Left ventricle myocardium superior (tissue), 1 donor: ENCODE measurements around the gene HYCC2. TPM values are rescaled to one million over a fixed set of nuclear protein-coding genes. Genes with fewer than 3 reads are reported as not detected.

Experiments
- ATAC-seq: fragments of 200-7000 bp; cut with Tn5 transposase; one replicate; pipeline ENCODE4 v1.9.1; 2020; ENCODE audit warnings: mild to moderate bottlenecking, moderate library complexity
- DNase-seq: peaks from one replicate; pipeline ENCODE4 v3.0.0-alpha.2; 2020
- intact Hi-C: fragments of 100-400 bp; cut with micrococcal nuclease; formaldehyde crosslinking; loops from one replicate; pipeline ENCODE4 v1.11.0; 2022
- long read RNA-seq: library from polyadenylated mRNA; unstranded; transcript quantifications from one replicate; pipeline ENCODE4 v2.0.0, GENCODE V29; 2021
- total RNA-seq: library from RNA; stranded (reverse); fragmentation: NEBNext Ultra II Directional; extraction: Animal tissue kit (Norgen Biotek cat#: 25700); gene quantifications from one replicate; pipeline ENCODE4 v1.2.1, GENCODE V29; 2021
- donor health status: DM: no; HTN: yes; CAD: no; lungs with severe emphysema.

HYCC2 gene
- 12.7 TPM for total RNA-seq
- long read RNA-seq, full-length matches to known transcripts: 1 of 18 reads
- long read RNA-seq, partial matches to known transcripts: 3 of 18 reads
- long read RNA-seq, other reads (novel, unspliced or antisense): 14 of 18 reads

- peak; percentile 99 for ATAC-seq
- intact Hi-C loops: no loop called here
- DNase-seq: peak; percentile 93
Measured at GRCh38 chr2:201071479-201072200, at the start of gene HYCC2, which contains the start of gene NDUFB3. HYCC2 (minus strand) TSS chr2:201071671; CDS start chr2:201024009, 47,662 bp downstream. NDUFB3 (plus strand) TSS chr2:201072001; CDS start chr2:201078883, 6,882 bp downstream.

DNA sequence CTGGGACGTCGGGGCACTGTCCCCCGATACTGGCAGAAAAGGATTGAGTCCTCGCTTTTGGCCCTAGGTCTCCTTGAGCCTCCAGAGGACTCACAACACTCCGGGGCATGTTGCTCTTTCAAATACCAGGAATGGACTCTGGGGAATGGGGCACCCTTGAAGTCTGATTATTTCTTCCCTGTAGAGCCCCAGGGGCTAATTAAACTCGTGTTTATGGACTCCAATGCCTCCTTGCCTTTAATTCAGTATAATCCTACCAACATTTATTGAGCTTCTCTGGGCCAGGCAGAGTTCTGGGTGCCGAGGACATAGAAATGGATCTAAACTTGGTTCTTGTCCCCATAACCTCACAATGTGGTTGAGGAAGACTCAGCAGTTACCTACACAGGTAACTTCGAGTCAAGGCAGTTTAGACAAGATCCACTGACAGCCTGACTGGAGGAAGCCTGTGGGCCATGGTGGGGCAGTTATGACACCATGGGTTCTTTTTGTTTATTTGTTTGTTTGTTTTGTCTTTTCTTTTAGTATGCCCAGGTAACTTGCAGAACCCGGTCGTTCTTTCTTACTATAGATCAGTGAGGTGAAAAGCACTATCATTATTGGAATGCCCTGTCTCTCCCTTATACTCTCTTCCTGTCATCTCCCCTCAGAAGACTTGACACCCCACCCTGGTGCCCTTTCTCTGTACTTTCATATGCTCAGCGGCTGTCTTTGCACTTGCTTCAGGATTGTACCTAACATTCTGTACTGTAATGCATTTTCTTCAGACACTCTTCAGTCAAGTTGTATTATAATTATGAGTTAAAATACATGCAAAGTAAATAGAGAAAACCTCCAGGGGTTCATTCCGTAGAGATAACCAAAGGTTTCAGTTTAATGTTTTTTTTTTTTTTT, 47.7 kb upstream of the HYCC2 start:
- DNase-seq: no peak
- intact Hi-C loops: loop anchor here (10.0 kb wide), 1 partner anchor 46 kb away; no protein-coding TSS in a partner anchor
- peak; percentile 22 for ATAC-seq

DNA sequence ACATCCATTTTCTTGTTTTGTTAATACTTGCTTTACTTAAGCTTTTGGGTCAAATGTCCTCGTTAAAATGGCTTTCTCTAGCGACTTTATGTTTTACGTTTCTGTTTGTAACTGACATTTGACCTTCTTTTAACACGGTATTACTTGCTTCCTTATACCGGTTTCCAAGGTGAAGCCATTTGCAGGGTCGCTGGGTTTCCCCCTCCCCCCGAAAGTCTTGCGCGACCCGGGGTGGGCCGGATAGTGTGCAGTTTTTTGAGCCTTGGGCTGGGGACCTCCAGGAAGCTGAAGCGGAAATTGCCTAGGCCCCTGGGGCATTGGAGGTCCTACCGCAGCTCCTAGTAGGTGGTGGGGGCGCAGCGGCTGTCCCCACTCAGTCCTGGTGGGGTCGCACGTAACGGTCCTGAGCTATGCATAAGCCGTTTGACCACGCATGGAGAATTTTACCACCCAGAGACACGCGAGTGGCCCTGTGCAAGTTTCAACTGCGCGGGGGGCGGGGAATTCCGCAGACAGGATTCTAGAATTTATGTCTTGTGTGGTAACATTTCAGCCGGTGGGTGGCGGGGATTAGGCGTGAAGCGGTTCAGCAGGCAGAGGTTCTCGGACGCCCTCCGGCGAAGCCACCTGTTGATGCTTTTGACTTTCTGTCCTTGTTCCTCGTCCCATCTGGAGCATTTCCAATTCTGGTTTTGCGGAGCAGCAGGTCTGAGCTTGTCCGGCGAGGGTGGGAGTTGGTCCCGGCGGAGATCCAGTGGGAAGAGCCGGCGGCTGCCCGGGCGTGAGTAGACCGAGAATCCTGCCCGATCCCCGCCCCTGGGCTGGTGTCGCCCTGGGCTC, 46.9 kb upstream of the HYCC2 start:
- ATAC-seq (peak; percentile 58), DNase-seq (peak; percentile 93)
- intact Hi-C loops: loop anchor here (10.0 kb wide), 1 partner anchor 46 kb away; no protein-coding TSS in a partner anchor

GRCh38 chr2:201117735-201118094, 46.2 kb upstream of the HYCC2 start:
- intact Hi-C loops: loop anchor here (10.0 kb wide), 1 partner anchor 47 kb away; no protein-coding TSS in a partner anchor
- DNase-seq (peak; percentile 49), ATAC-seq (peak; percentile 1)

- intact Hi-C loops: loop anchor here (10.0 kb wide), 1 partner anchor 48 kb away; no protein-coding TSS in a partner anchor
- DNase-seq: peak; percentile 77
- peak; percentile 39 for ATAC-seq
Measured at GRCh38 chr2:201116959-201117734, 45.7 kb upstream of the HYCC2 start.

GRCh38 chr2:201116115-201116958, 44.9 kb upstream of the HYCC2 start, which contains the start of gene CFLAR:
CFLAR (plus strand) TSS chr2:201116164; CDS start chr2:201129866, 13,702 bp downstream.
- DNase-seq: peak; percentile 82
- intact Hi-C loops: loop anchor here (10.0 kb wide), 1 partner anchor 48 kb away; no protein-coding TSS in a partner anchor
- ATAC-seq: peak; percentile 61

DNA sequence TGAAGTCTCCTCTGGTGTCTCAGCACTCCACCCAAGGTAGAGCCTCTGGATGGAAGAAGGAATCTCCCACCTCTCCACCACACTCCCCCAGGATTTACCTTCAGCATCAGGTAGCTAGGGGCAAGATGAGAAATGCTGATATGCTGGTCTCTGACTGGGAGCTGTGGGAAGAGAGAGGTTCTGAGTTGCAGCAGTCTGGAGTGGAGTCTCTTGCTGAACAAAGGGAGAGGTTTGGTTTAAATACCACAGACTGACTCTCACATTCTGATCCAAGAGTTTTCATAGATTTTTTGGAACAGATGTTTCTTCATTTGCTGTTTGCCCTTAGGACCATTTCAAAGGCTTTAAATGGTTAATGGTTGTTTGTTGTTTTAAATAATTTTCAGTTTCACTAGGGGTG, 43.4 kb upstream of the HYCC2 start:
- intact Hi-C loops: loop anchor here (10.0 kb wide), 1 partner anchor 50 kb away; no protein-coding TSS in a partner anchor
- no peak for DNase-seq
- ATAC-seq: no peak

GRCh38 chr2:201114350-201114749, 42.9 kb upstream of the HYCC2 start:
- no peak for DNase-seq
- intact Hi-C loops: loop anchor here (10.0 kb wide), 1 partner anchor 50 kb away; no protein-coding TSS in a partner anchor
- ATAC-seq: no peak

GRCh38 chr2:201111096-201111495, 39.6 kb upstream of the HYCC2 start:
- ATAC-seq (no peak), DNase-seq (no peak)
- intact Hi-C loops: loop anchor here (10.0 kb wide), 1 partner anchor 54 kb away; no protein-coding TSS in a partner anchor

DNA sequence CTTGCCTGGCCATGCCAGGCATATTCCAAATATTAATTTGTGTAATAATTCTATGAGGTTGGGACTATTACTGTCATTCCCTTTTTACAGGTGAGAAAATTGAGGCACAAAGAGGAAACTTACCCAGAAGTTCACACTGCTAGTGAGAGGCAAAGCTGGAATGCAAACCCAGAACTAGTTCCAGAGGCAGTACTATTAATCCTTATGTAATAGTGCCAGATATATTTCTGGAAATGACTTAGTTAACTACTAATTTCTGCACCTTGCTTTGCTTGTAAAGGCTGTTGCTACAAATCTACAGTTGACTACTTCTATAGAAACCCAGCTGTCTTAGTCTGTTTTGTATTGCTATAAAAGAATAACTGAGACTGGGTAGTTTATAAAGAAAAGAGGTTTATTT, 39.1 kb upstream of the HYCC2 start:
- ATAC-seq: no peak
- intact Hi-C loops: loop anchor here (10.0 kb wide), 1 partner anchor 54 kb away; no protein-coding TSS in a partner anchor
- no peak for DNase-seq

DNA sequence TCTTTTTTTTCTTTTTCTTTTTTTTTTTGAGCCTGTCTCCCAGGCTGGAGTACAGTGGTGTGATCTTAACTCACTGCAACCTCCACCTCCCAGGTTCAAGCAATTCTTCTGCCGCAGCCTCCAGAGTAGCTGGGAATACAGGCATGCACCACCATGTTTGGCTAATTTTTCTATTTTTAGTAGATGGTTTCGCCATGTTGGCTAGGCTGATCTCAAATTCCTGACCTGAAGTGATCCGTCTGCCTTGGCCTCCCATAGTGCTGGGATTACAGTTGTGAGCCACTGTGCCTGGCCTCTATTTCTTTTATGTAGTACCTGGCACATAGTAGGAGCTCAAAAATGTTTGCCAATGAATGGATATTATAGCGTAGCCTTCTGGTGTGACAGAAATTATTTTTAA, 37.7 kb upstream of the HYCC2 start:
- DNase-seq: no peak
- ATAC-seq: peak; percentile 17
- intact Hi-C loops: no loop called here

- no peak for DNase-seq
- no peak for ATAC-seq
- intact Hi-C loops: no loop called here
Measured at GRCh38 chr2:201108341-201108740, 36.9 kb upstream of the HYCC2 start.

GRCh38 chr2:201107624-201108023, 36.2 kb upstream of the HYCC2 start:
- intact Hi-C loops: no loop called here
- ATAC-seq: no peak
- no peak for DNase-seq

DNA sequence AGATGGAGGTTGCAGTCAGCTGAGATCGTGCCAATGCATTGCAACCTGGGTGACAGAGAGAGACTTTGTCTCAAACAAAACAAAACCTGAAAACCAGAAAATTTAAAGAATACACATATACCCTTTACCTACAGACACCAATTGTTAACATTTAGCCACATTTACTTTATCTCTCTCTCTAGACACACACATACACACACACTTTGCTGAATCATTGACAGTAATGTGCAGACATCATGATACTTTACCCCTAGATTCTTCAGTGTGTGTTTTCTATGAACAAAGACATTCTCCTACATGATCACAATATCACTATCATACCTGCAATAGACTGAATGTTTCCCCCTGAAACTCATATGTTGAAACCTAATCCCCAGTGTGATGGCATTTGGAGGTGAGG, 34.3 kb upstream of the HYCC2 start:
- intact Hi-C loops: no loop called here
- no peak for DNase-seq
- no peak for ATAC-seq

DNA sequence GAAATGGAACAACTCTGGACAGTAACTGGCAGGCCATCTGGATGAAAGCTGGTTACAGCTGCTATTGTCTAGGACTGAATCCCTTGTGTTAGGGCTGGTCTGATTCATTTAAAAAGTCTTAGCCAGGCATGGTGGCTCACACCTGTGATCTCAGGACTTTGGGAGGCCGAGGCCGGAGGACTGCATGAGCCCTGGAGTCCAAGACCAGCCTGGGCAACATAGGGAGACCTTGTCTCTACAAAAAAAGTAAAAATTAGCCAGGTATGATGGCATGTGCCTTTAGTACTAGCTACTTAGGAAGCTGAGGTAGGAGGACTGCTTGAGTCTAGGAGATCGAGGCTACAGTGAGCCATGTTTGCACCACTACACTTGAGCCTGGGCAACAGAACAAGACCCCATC, 29.0 kb upstream of the HYCC2 start:
- ATAC-seq (no peak), DNase-seq (no peak)
- intact Hi-C loops: no loop called here

GRCh38 chr2:201093573-201093972, 22.1 kb upstream of the HYCC2 start:
- DNase-seq (no peak), ATAC-seq (no peak)
- intact Hi-C loops: no loop called here

DNA sequence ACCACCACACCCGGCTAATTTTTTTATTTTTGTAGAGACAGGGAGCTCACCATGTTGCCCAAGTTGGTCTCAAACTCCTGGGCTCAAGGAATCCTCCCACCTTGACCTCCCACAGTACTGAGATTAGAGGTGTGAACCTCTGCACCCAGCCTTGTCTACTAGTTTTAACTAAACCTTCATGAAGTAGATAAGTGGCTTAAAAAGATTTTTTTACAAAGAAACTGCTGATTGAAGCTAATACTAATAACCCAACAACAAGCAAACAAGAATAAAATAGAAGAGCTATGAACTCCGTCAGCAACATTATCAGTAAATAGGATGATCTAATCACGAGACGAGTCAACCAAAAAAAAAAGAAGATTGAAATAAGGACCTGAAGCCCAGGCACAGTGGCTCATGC, 19.1 kb upstream of the HYCC2 start:
- intact Hi-C loops: no loop called here
- no peak for DNase-seq
- ATAC-seq: no peak
